Ascending aorta (tissue), 2 donors: ENCODE results near the gene IKZF3. TPM values are rescaled to one million over a fixed set of nuclear protein-coding genes. Genes with fewer than 3 reads are reported as not detected.

Experiments
- DNase-seq, 2 donors: peaks; one replicate each; pipeline ENCODE4 v3.0.0-alpha.2; 2019; ENCODE audit warnings: low spot score in 2 of 2
- H3K27ac ChIP-seq, 2 donors: fragments of 200-600 bp; sonication (generic); one replicate each; pipeline ENCODE4 v1.5.1; 2016 to 2017; ENCODE audit warnings: mild to moderate bottlenecking in 1 of 2
- H3K27me3 ChIP-seq: fragments of 200-600 bp; sonication (generic); one replicate; pipeline ENCODE4 v1.5.1; 2017
- H3K36me3 ChIP-seq, 2 donors: fragments of 200-600 bp; sonication (generic); one replicate each; pipeline ENCODE4 v1.5.1; 2016
- H3K4me1 ChIP-seq, 2 donors: fragments of 200-600 bp; sonication (generic); one replicate each; pipeline ENCODE4 v1.5.1; 2016 to 2017; ENCODE audit warnings: mild to moderate bottlenecking in 1 of 2
- H3K4me3 ChIP-seq, 2 donors: fragments of 200-600 bp; sonication (generic); one replicate each; pipeline ENCODE4 v1.5.1; 2016 to 2017; ENCODE audit warnings: mild to moderate bottlenecking in 1 of 2
- H3K9me3 ChIP-seq, 2 donors: fragments of 200-600 bp; sonication (generic); one replicate each; pipeline ENCODE4 v1.5.1; 2016
- intact Hi-C: fragments of 100-400 bp; cut with DNase I; formaldehyde crosslinking; loops from one replicate; pipeline ENCODE4 v1.15.1; 2023
- total RNA-seq: library from RNA; depleted of rRNA; stranded (reverse); fragments of >200 nt; gene quantifications from one replicate; pipeline ENCODE4 v1.1.0, GENCODE V29; 2016
- TF ChIP-seq, protein P1 (sequence below), 3 experiments: fragments of 200-600 bp in 2 of 3; fragments of 450-650 bp in 1 of 3; sonication (generic) in 2 of 3; IDR thresholded peaks; one replicate each; pipeline ENCODE4 v1.5.1; 2016 to 2019; ENCODE audit warnings: antibody characterized with exemption in 3 of 3, mild to moderate bottlenecking in 1 of 3, moderate library complexity in 1 of 3

IKZF3 gene
- total RNA-seq, 1 donor from 2014 or later: 1.5 TPM

DNA sequence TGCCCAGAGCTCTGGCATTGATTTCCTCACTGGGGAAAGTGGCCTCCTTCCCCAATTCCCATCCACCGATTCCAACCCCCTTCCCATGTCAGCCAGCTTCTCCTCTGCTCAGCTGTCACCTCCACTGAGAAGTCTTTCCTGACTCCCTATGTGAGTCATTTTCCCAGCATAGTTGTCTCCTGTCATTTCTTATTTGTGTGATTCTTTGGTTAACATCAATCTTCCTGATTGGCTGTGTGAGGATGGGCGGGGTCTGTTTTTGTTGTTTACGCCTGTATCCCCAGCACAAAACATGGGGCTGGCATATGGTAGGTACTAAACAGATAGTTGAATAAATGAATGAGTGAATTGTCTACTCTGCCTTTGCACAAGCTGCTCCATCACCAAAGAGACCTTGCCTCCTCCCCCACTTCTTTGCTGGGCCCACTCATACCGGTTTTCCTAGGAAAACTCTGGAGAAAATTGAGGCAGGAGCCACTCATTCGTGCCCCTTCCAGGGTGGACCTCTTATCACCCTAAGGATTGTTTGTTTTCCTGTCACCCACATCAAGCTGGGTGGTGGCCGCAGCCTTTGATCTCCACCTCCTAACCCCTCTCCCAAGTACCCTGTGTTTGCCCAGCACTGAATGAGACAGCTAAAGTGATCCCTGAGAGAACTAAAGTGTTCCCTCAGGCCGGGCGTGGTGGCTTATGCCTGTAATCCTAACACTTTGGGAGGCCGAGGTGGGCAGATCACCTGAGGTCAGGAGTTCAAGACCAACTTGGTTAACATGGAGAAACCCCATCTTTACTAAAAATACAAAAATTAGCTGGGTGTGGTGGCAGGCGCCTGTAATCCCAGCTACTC, 127.6 kb downstream of the IKZF3 start:
- Histone ChIP-seq H3K27me3 (peaks cover 28% of the 10 kb centered on the region), H3K27ac (no peak overlapping the region), H3K4me1 (peaks cover 4 to 19% of the 10 kb centered on the region in 2 donors), H3K9me3 (no peaks in the 10 kb centered on the region), H3K36me3 (no peaks in the 10 kb centered on the region), H3K4me3 (no peak overlapping the region)
- intact Hi-C loops: loop anchor here (1.0 kb wide), 1 partner anchor 16 kb away; no protein-coding TSS in a partner anchor
- DNase-seq: no peak
- TF ChIP-seq, protein P1, sequence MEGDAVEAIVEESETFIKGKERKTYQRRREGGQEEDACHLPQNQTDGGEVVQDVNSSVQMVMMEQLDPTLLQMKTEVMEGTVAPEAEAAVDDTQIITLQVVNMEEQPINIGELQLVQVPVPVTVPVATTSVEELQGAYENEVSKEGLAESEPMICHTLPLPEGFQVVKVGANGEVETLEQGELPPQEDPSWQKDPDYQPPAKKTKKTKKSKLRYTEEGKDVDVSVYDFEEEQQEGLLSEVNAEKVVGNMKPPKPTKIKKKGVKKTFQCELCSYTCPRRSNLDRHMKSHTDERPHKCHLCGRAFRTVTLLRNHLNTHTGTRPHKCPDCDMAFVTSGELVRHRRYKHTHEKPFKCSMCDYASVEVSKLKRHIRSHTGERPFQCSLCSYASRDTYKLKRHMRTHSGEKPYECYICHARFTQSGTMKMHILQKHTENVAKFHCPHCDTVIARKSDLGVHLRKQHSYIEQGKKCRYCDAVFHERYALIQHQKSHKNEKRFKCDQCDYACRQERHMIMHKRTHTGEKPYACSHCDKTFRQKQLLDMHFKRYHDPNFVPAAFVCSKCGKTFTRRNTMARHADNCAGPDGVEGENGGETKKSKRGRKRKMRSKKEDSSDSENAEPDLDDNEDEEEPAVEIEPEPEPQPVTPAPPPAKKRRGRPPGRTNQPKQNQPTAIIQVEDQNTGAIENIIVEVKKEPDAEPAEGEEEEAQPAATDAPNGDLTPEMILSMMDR (IDR thresholded peaks at IDR 0.05): no peak

GRCh38 chr17:39735882-39736281, 128.2 kb downstream of the IKZF3 start:
- peaks cover 4 to 19% of the 10 kb centered on the region in 2 donors for H3K4me1 ChIP-seq
- DNase-seq: no peak
- H3K27me3 ChIP-seq: peaks cover 22% of the 10 kb centered on the region
- H3K4me3 ChIP-seq: no peak overlapping the region
- intact Hi-C loops: no loop called here
- H3K36me3 ChIP-seq: no peaks in the 10 kb centered on the region
- no peak overlapping the region for H3K27ac ChIP-seq
- TF ChIP-seq, protein P1 (IDR thresholded peaks at IDR 0.05): no peak
- H3K9me3 ChIP-seq: no peaks in the 10 kb centered on the region

DNA sequence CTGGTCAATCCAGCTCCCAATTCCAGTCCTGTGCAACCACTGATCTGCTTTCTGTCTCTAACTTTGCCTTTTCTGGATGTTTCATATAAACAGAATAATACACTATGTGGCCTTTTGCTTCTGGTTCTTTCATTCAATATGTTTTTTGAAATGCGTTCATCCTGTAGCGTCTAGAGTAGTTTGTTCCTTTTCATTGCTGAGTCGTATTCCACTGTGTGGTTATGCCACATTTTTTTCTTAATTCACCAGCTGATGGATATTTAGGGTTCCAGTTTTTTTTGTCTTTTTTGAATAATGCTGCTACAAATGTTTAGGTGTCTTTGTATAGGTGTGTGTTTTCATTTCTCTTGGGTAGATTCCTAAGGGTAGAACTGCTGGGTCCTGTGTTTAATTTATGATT, 131.5 kb downstream of the IKZF3 start:
- DNase-seq: no peak
- Histone ChIP-seq H3K36me3 (peaks cover 8 to 12% of the 10 kb centered on the region in 2 donors), H3K27ac (no peak overlapping the region), H3K9me3 (no peaks in the 10 kb centered on the region), H3K27me3 (peaks cover 8% of the 10 kb centered on the region), H3K4me1 (peaks cover 0 to 10% of the 10 kb centered on the region in 2 donors), H3K4me3 (no peak overlapping the region)
- TF ChIP-seq, protein P1 (IDR thresholded peaks at IDR 0.05): no peak
- intact Hi-C loops: loop anchor here (5.0 kb wide), 2 partner anchors 65 to 95 kb away; partner anchors contain the start of genes PNMT, STARD3 and TCAP

- Histone ChIP-seq H3K9me3 (no peaks in the 10 kb centered on the region), H3K36me3 (peaks cover 15 to 35% of the 10 kb centered on the region in 2 donors), H3K27me3 (no peaks in the 10 kb centered on the region), H3K4me3 (peak within 1 kb of the TSS; percentile 73 to 87), H3K27ac (peak within 1 kb of the TSS; percentile 80 to 95), H3K4me1 (peaks cover 0 to 10% of the 10 kb centered on the region in 2 donors)
- intact Hi-C loops: loop anchor here (1.0 to 5.0 kb wide), 6 partner anchors 24 to 108 kb away; partner anchors contain the start of genes PNMT, STARD3 and TCAP
- DNase-seq: peak; percentile 36 to 95
- TF ChIP-seq, protein P1 (IDR thresholded peaks at IDR 0.05): peak; percentile 89 to 96 (median 95)
Measured at GRCh38 chr17:39730095-39730921, 133.8 kb downstream of the IKZF3 start, which contains the start of gene MIEN1. Gene MIEN1, minus strand, starts transcription at chr17:39730532. Its CDS starts 37 bp downstream, at chr17:39730495.

DNA sequence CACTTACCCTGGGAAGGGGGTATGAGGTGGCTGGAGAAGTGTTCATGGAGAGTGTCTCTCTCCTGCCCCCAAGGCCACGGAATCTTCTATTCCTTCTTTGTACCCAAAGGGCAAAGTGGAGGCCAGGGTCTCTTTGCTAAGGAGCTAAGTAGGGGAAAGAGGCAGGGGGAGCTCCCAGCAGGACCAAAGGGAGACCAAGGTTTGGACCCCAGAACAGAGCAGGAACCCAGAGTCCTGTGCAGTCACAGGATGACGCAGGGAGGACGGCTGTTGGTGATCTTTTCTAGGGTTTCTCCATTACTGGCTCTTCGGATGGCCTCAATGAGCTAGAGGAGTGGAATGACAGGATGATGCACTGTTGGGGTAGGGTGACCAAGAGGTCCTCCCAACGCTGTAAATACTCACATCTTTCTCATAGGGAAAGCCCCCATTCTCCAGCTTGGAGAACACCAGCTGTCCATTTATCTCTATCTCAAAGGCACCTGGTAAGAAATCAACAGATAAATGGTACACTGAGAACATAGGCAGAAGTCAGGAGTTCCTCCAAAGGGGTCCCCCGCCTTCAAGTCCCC, 134.7 kb downstream of the IKZF3 start:
- no peak for DNase-seq
- intact Hi-C loops: loop anchor here (10.0 kb wide), 1 partner anchor 195 kb away; the partner anchor contains the start of genes LRRC3C and ORMDL3
- H3K36me3 ChIP-seq: peaks cover 24 to 44% of the 10 kb centered on the region in 2 donors
- H3K4me3 ChIP-seq: peak overlapping the region; percentile 73 to 87
- H3K27me3 ChIP-seq: no peaks in the 10 kb centered on the region
- no peaks in the 10 kb centered on the region for H3K9me3 ChIP-seq
- TF ChIP-seq, protein P1 (IDR thresholded peaks at IDR 0.05): no peak
- H3K27ac ChIP-seq: peak overlapping the region; percentile 80 to 95
- peaks cover 0 to 10% of the 10 kb centered on the region in 2 donors for H3K4me1 ChIP-seq
